22Rv1 (cell line): Measurements from ENCODE around the gene OR10A6.

Experiments
- H3K27ac ChIP-seq: fragments of 450-650 bp; 2 replicates; pipeline ENCODE4 v1.5.1; 2017
- CTCF ChIP-seq: fragments of 450-650 bp; IDR thresholded peaks from 2 replicates; pipeline ENCODE4 v1.5.1; 2017; ENCODE audit warnings: mild to moderate bottlenecking
- ZFX ChIP-seq: fragments of 450-650 bp; IDR thresholded peaks from 2 replicates; pipeline ENCODE4 v1.6.1; 2017; ENCODE audit warnings: antibody characterized with exemption, borderline replicate concordance

OR10A6 gene

DNA sequence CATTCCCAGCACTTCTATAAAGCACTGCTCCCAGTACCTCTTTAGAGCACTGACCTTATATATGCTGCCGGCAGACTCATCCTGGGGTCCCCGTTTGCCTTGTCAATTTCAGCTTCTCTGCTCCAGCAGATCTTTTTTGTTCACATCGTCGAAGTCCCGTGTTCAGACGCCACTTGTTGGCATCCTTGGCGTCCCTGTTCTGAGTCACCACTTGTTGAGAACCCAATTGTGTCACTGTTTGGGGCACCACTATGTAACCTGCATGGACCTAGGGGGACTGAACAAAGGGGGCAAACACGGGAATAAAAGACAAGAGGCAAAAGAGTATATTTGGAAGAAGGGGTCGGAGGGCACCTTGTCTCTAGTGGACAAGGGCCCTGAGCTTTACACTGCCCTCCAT, 25.5 kb downstream of the OR10A6 start:
- TF ChIP-seq CTCF (no peak), ZFX (no peak)
- H3K27ac ChIP-seq: no peak overlapping the region

DNA sequence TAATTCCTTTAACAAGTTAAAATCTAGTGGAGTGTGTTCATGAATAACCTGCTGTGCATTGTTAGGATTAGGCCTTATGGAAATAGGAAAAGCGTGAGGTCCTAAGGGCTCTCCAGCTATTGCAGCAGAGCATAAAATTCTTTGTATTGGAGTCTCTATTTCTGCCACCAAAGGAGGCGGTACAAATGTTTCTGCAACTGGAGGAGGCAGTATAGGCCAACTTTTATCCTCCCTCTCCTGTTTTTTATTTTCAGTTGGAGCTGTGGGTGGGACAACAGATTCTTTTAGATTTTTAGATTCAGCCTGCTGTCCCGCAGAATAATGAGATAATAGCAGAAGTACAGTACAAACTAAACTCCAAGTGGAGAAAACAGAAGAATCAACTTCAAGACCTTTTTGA, 26.2 kb downstream of the OR10A6 start:
- H3K27ac ChIP-seq: no peak overlapping the region
- TF ChIP-seq ZFX (no peak), CTCF (no peak)

- TF ChIP-seq CTCF: no peak
- TF ChIP-seq ZFX: no peak
- no peak overlapping the region for H3K27ac ChIP-seq
These were observed 27.1 kb downstream of the OR10A6 start for GRCh38 chr11:7903940-7904339.

GRCh38 chr11:7901319-7901854, 29.7 kb downstream of the OR10A6 start:
- no peak for TF ChIP-seq CTCF
- TF ChIP-seq ZFX: no peak
- no peak overlapping the region for H3K27ac ChIP-seq

- no peak for TF ChIP-seq CTCF
- TF ChIP-seq ZFX: no peak
These were observed 30.4 kb downstream of the OR10A6 start for GRCh38 chr11:7900686-7901085.

DNA sequence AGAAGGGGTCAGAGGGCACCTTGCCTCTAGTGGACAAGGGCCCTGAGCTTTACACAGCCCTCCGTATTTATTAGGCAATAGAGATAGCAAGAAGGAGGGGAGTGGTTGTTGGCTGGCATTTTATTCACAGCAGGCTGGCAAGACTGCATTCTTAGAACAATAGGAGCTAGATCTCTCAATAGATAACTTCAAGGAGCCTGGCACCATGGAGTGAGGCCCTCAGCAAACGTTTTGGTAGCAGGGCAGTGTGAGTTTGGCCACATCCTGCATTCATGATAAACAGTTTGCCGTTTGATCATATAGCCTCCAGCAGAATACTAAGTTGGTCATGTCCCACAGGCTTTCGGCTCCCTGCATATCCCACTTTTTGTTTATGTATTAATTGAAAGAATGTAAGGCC, 31.6 kb downstream of the OR10A6 start:
- TF ChIP-seq CTCF: no peak
- no peak for TF ChIP-seq ZFX

More at GRCh38 chr11:7900686-7901085, 30.4 kb downstream of the OR10A6 start:
- H3K27ac ChIP-seq: no peak overlapping the region

GRCh38 chr11:7898666-7899283, 32.3 kb downstream of the OR10A6 start:
- H3K27ac ChIP-seq: no peak overlapping the region
- TF ChIP-seq ZFX: no peak
- no peak for TF ChIP-seq CTCF

More for the DNA sequence above, 31.6 kb downstream of the OR10A6 start:
- H3K27ac ChIP-seq: no peak overlapping the region
